Spleen (tissue), 11 donors: ENCODE results near the gene CNBD2. TPM values are rescaled to one million over a fixed set of nuclear protein-coding genes. Genes with fewer than 3 reads are reported as not detected.
"Not testable (repeated sequence)": the region's sequence is repeated elsewhere in the genome, so short reads cannot be mapped to it uniquely, and the experiment has no call there.

Source experiments
- DNase-seq: peaks from one replicate; pipeline ENCODE4 v3.0.0-alpha.2; 2020
- H3K27ac ChIP-seq, 8 donors: fragments of 200-600 bp; sonication (generic) in 7 of 8; 1 replicate in 4 of 8; 2 replicates in 4 of 8; pipeline versions ENCODE4 v1.5.0 to v1.8.0; 2016 to 2021; ENCODE audit warnings: inconsistent platforms in 4 of 8, mild to moderate bottlenecking in 4 of 8, moderate library complexity in 1 of 8
- H3K27me3 ChIP-seq, 7 donors: fragments of 200-600 bp; sonication (generic) in 6 of 7; replicated peaks in 1 of 7; 1 replicate in 4 of 7; 2 replicates in 3 of 7; pipeline versions ENCODE4 v1.5.0 to v1.8.0; 2016 to 2021; ENCODE audit warnings: inconsistent platforms in 3 of 7, mild to moderate bottlenecking in 1 of 7
- H3K36me3 ChIP-seq, 6 donors: fragments of 200-600 bp; sonication (generic) in 5 of 6; 1 replicate in 4 of 6; 2 replicates in 2 of 6; pipeline versions ENCODE4 v1.5.0 to v1.8.0; 2016 to 2021; ENCODE audit warnings: inconsistent platforms in 2 of 6
- H3K4me1 ChIP-seq, 6 donors: fragments of 200-600 bp; sonication (generic) in 5 of 6; 1 replicate in 3 of 6; 2 replicates in 3 of 6; pipeline versions ENCODE4 v1.5.0 to v1.8.0; 2016 to 2021; ENCODE audit warnings: inconsistent platforms in 3 of 6
- H3K4me3 ChIP-seq, 8 donors: fragments of 200-600 bp; sonication (generic) in 7 of 8; 1 replicate in 4 of 8; 2 replicates in 4 of 8; pipeline versions ENCODE4 v1.5.0 to v1.8.0; 2016 to 2021; ENCODE audit warnings: inconsistent platforms in 4 of 8, mild to moderate bottlenecking in 4 of 8, moderate library complexity in 2 of 8
- H3K9me3 ChIP-seq, 8 donors: fragments of 200-600 bp; sonication (generic) in 7 of 8; 1 replicate in 4 of 8; 2 replicates in 4 of 8; pipeline versions ENCODE4 v1.5.0 to v1.8.0; 2016 to 2021; ENCODE audit warnings: inconsistent platforms in 4 of 8
- CTCF ChIP-seq, 11 experiments: fragments of 200-600 bp in 7 of 11; fragments of 450-650 bp in 4 of 11; sonication (generic) in 4 of 11; IDR thresholded peaks in 8 of 11; conservative IDR thresholded peaks in 3 of 11; 1 replicate in 7 of 11; 2 replicates in 4 of 11; pipeline versions ENCODE4 v1.4.0 to v1.8.0; 2016 to 2021; ENCODE audit warnings: antibody characterized with exemption in 11 of 11, inconsistent platforms in 4 of 11, mild to moderate bottlenecking in 1 of 11
- POLR2A ChIP-seq, 3 donors: fragments of 450-650 bp; IDR thresholded peaks; one replicate each; pipeline ENCODE4 v1.5.1; 2017; ENCODE audit warnings: antibody characterized with exemption in 3 of 3, mild to moderate bottlenecking in 1 of 3
- POLR2AphosphoS5 ChIP-seq, 3 donors: sonication (generic); formaldehyde crosslinking; IDR thresholded peaks; one replicate each; pipeline ENCODE4 v1.5.1; 2017; ENCODE audit warnings: antibody characterized with exemption in 3 of 3
- WGBS, 5 donors: extraction: QIAGEN DNeasy Blood & Tissue Kit in 3 of 5; methylation state at CpG; one replicate each; pipeline versions ENCODE4 v1.1.5 to v1.1.7; 2013 to 2018; 5-methylcytosine and 5-hydroxymethylcytosine counted together
- intact Hi-C: fragments of 100-400 bp; cut with DNase I; formaldehyde crosslinking; loops from one replicate; pipeline ENCODE4 v1.15.0; 2023; ENCODE audit warnings: low total_unique reads
- polyA plus RNA-seq, 3 donors: library from polyadenylated mRNA; stranded (reverse); fragments of 200-250 nt; gene quantifications; one replicate each; pipeline ENCODE4 v1.2.1, GENCODE V29; 2013
- total RNA-seq, 7 donors: library from RNA; depleted of rRNA in 3 of 7; stranded (reverse); fragments of >200 nt in 3 of 7; fragmentation: NEBNext Ultra II Directional in 4 of 7; extraction: Animal tissue kit (Norgen Biotek cat#: 25700) in 4 of 7; gene quantifications; one replicate each; pipeline versions ENCODE4 v1.1.0 to v1.2.1, GENCODE V29; 2016 to 2021
- donor health status: healthy with polysubstance abuse.
- donor health status: DM: no; HTN: no; CAD: no; lungs with moderate emphysema.
- donor health status: DM: no; HTN: no; CAD: no.
- donor health status: Bipolar disorder and iron deficiency.
- donor health status: healthy.
- donor health status: DM: no; HTN: no; CAD: no.
- donor health status: DM: yes; HTN: yes; CAD: no.

CNBD2 gene
- total and polyA plus RNA-seq, 10 donors = 3.7 to 28.4 (median 7.4) TPM

GRCh38 chr20:35956616-35957015 is 11.8 kb upstream of the CNBD2 start:
- Histone ChIP-seq H3K27ac (no peak overlapping the region), H3K27me3 (no peaks in the 10 kb centered on the region), H3K4me1 (peaks cover 19 to 33% (median 29%) of the 10 kb centered on the region in 6 donors), H3K4me3 (no peak overlapping the region), H3K9me3 (peaks cover 0 to 6% (median 0%) of the 10 kb centered on the region in 8 donors), H3K36me3 (peaks cover 0 to 8% (median 0%) of the 10 kb centered on the region in 6 donors)
- intact Hi-C loops = no loop called here
- no peak for DNase-seq
- TF ChIP-seq POLR2AphosphoS5 (IDR thresholded peaks at IDR 0.05) = no peak
- TF ChIP-seq CTCF (IDR thresholded peaks at IDR 0.05 in 8 of 11, conservative IDR thresholded peaks at IDR 0.05 in 3 of 11) = no peak
- no peak for TF ChIP-seq POLR2A (IDR thresholded peaks at IDR 0.05)

GRCh38 chr20:35959291-35959690 is 9.1 kb upstream of the CNBD2 start:
- H3K36me3 ChIP-seq, DNase-seq, H3K9me3 ChIP-seq, H3K27me3 ChIP-seq, intact Hi-C loops, H3K4me3 ChIP-seq, H3K27ac ChIP-seq: not testable (repeated sequence)
- 76 to 86% (median 78%) methylated on average over 6 of the region's 6 CpGs for WGBS, 5 donors
- peaks cover 6 to 14% (median 10%) of the 10 kb centered on the region in 6 donors for H3K4me1 ChIP-seq

- H3K4me3 ChIP-seq = no peak overlapping the region
- TF ChIP-seq POLR2AphosphoS5 (IDR thresholded peaks at IDR 0.05) = no peak
- no peak for TF ChIP-seq POLR2A (IDR thresholded peaks at IDR 0.05)
- no peak for TF ChIP-seq CTCF (IDR thresholded peaks at IDR 0.05 in 8 of 11, conservative IDR thresholded peaks at IDR 0.05 in 3 of 11)
- WGBS, 5 donors = 86 to 95% (median 92%) methylated on average over 4 of the region's 4 CpGs
- intact Hi-C loops = no loop called here
- no peaks in the 10 kb centered on the region for H3K4me1 ChIP-seq
- no peaks in the 10 kb centered on the region for H3K27me3 ChIP-seq
- H3K36me3 ChIP-seq = no peaks in the 10 kb centered on the region
- peaks cover 0 to 6% (median 0%) of the 10 kb centered on the region in 8 donors for H3K9me3 ChIP-seq
- no peak overlapping the region for H3K27ac ChIP-seq
- no peak for DNase-seq
Observed at GRCh38 chr20:35963878-35964277, 4.5 kb upstream of the CNBD2 start.

GRCh38 chr20:35968930-35969329 is 540 bp downstream of the CNBD2 start:
- no peak overlapping the region for H3K4me3 ChIP-seq
- no peaks in the 10 kb centered on the region for H3K36me3 ChIP-seq
- H3K27me3 ChIP-seq = no peaks in the 10 kb centered on the region
- intact Hi-C loops = no loop called here
- no peaks in the 10 kb centered on the region for H3K4me1 ChIP-seq
- no peak for DNase-seq
- TF ChIP-seq POLR2AphosphoS5 (IDR thresholded peaks at IDR 0.05) = no peak
- no peak for TF ChIP-seq POLR2A (IDR thresholded peaks at IDR 0.05)
- TF ChIP-seq CTCF (IDR thresholded peaks at IDR 0.05 in 8 of 11, conservative IDR thresholded peaks at IDR 0.05 in 3 of 11) = no peak
- peaks cover 0 to 6% (median 0%) of the 10 kb centered on the region in 8 donors for H3K9me3 ChIP-seq
- no peak overlapping the region for H3K27ac ChIP-seq
- 53 to 86% (median 76%) methylated on average over 1 of the region's 1 CpG for WGBS, 5 donors

GRCh38 chr20:35971981-35972380 is 3.6 kb downstream of the CNBD2 start:
- no peaks in the 10 kb centered on the region for H3K27me3 ChIP-seq
- no peak overlapping the region for H3K4me3 ChIP-seq
- no peaks in the 10 kb centered on the region for H3K4me1 ChIP-seq
- H3K36me3 ChIP-seq = no peaks in the 10 kb centered on the region
- peaks cover 0 to 6% (median 0%) of the 10 kb centered on the region in 8 donors for H3K9me3 ChIP-seq
- no peak for DNase-seq
- 86 to 98% (median 92%) methylated on average over 2 of the region's 2 CpGs for WGBS, 5 donors
- H3K27ac ChIP-seq = no peak overlapping the region
- intact Hi-C loops = no loop called here
- TF ChIP-seq CTCF (IDR thresholded peaks at IDR 0.05 in 8 of 11, conservative IDR thresholded peaks at IDR 0.05 in 3 of 11) = no peak
- no peak for TF ChIP-seq POLR2A (IDR thresholded peaks at IDR 0.05)
- TF ChIP-seq POLR2AphosphoS5 (IDR thresholded peaks at IDR 0.05) = no peak
